ENCODE results near the gene PRKCE. TPM values are rescaled to one million over a fixed set of nuclear protein-coding genes. Genes with fewer than 3 reads are reported as not detected.
A peak's percentile ranks its signal among the peaks of the same experiment; 100 is the strongest.

The PRKCE gene
- total RNA-seq, 1 experiment from 2014 or later: 12.1 TPM

- ChIA-PET POLR2A (no interaction called here), CTCF (interaction anchor here (0.6 to 1.4 kb wide), 2 partner anchors 8 to 132 kb away, joined by 3 read pairs; no protein-coding TSS in a partner anchor)
- BruUV-seq (replicated peaks): no TSS peak
- no peak overlapping the region for H3K4me3 Mint-ChIP-seq (ENCODE audit: unreplicated experiment)
- no peaks in the 10 kb centered on the region for H3K9me3 Mint-ChIP-seq (ENCODE audit: unreplicated experiment)
- H3K27me3 Mint-ChIP-seq (ENCODE audit: insufficient read depth, unreplicated experiment): no peaks in the 10 kb centered on the region
- H3K27ac Mint-ChIP-seq (ENCODE audit: low read depth, unreplicated experiment): no peak overlapping the region
- TF ChIP-seq CTCF (IDR thresholded peaks at IDR 0.05; ENCODE audit: unreplicated experiment): no peak
- H3K4me1 Mint-ChIP-seq (ENCODE audit: insufficient read depth, unreplicated experiment): peaks cover 9% of the 10 kb centered on the region
- H3K36me3 Mint-ChIP-seq (ENCODE audit: insufficient read depth, unreplicated experiment): peaks cover 4% of the 10 kb centered on the region
- DNase-seq (ENCODE audit: unreplicated experiment): peak; percentile 38
- intact Hi-C loops (cut with micrococcal nuclease): no loop called here
These were observed 491.3 kb downstream of the PRKCE start for GRCh38 chr2:46142546-46143428.

- no peak for TF ChIP-seq CTCF (IDR thresholded peaks at IDR 0.05; ENCODE audit: unreplicated experiment)
- Mint-ChIP-seq H3K36me3 (ENCODE audit: insufficient read depth, unreplicated experiment) (peaks cover 4% of the 10 kb centered on the region), H3K9me3 (ENCODE audit: unreplicated experiment) (no peaks in the 10 kb centered on the region), H3K4me3 (ENCODE audit: unreplicated experiment) (no peak overlapping the region), H3K4me1 (ENCODE audit: insufficient read depth, unreplicated experiment) (peaks cover 9% of the 10 kb centered on the region), H3K27ac (ENCODE audit: low read depth, unreplicated experiment) (no peak overlapping the region), H3K27me3 (ENCODE audit: insufficient read depth, unreplicated experiment) (no peaks in the 10 kb centered on the region)
- no peak for DNase-seq (ENCODE audit: unreplicated experiment)
- CTCF ChIA-PET: no interaction called here
- intact Hi-C loops (cut with micrococcal nuclease): no loop called here
- POLR2A ChIA-PET: interaction anchor here (0.6 kb wide), 1 partner anchor 156 kb away, joined by 3 read pairs; no protein-coding TSS in a partner anchor
- BruUV-seq (replicated peaks): no TSS peak
These were observed 492.1 kb downstream of the PRKCE start for GRCh38 chr2:46143429-46144132.

GRCh38 chr2:46144133-46144800 is 492.8 kb downstream of the PRKCE start:
- intact Hi-C loops (cut with micrococcal nuclease): no loop called here
- no peak for TF ChIP-seq CTCF (IDR thresholded peaks at IDR 0.05; ENCODE audit: unreplicated experiment)
- no TSS peak for BruUV-seq (replicated peaks)
- H3K27me3 Mint-ChIP-seq (ENCODE audit: insufficient read depth, unreplicated experiment): no peaks in the 10 kb centered on the region
- ChIA-PET CTCF (interaction anchor here (0.6 kb wide), 1 partner anchor 8 kb away, joined by 3 read pairs; no protein-coding TSS in a partner anchor), POLR2A (interaction anchor here (0.6 to 0.7 kb wide), 2 partner anchors 20 to 155 kb away, joined by 3 read pairs; no protein-coding TSS in a partner anchor)
- H3K4me3 Mint-ChIP-seq (ENCODE audit: unreplicated experiment): no peak overlapping the region
- H3K9me3 Mint-ChIP-seq (ENCODE audit: unreplicated experiment): no peaks in the 10 kb centered on the region
- peaks cover 9% of the 10 kb centered on the region for H3K4me1 Mint-ChIP-seq (ENCODE audit: insufficient read depth, unreplicated experiment)
- DNase-seq (ENCODE audit: unreplicated experiment): no peak
- peaks cover 4% of the 10 kb centered on the region for H3K36me3 Mint-ChIP-seq (ENCODE audit: insufficient read depth, unreplicated experiment)
- H3K27ac Mint-ChIP-seq (ENCODE audit: low read depth, unreplicated experiment): no peak overlapping the region

- no TSS peak for BruUV-seq (replicated peaks)
- ChIA-PET CTCF (no interaction called here), POLR2A (interaction anchor here (0.7 kb wide), 1 partner anchor 19 kb away, joined by 3 read pairs; no protein-coding TSS in a partner anchor)
- Mint-ChIP-seq H3K4me3 (ENCODE audit: unreplicated experiment) (no peak overlapping the region), H3K36me3 (ENCODE audit: insufficient read depth, unreplicated experiment) (peaks cover 4% of the 10 kb centered on the region), H3K27ac (ENCODE audit: low read depth, unreplicated experiment) (no peak overlapping the region), H3K9me3 (ENCODE audit: unreplicated experiment) (no peaks in the 10 kb centered on the region), H3K27me3 (ENCODE audit: insufficient read depth, unreplicated experiment) (no peaks in the 10 kb centered on the region), H3K4me1 (ENCODE audit: insufficient read depth, unreplicated experiment) (peaks cover 9% of the 10 kb centered on the region)
- DNase-seq (ENCODE audit: unreplicated experiment): no peak
- intact Hi-C loops (cut with micrococcal nuclease): no loop called here
- no peak for TF ChIP-seq CTCF (IDR thresholded peaks at IDR 0.05; ENCODE audit: unreplicated experiment)
These were observed 493.5 kb downstream of the PRKCE start for GRCh38 chr2:46145017-46145416.

All from MCF 10A (cell line).